ENCODE results near the gene INTS14. TPM values are rescaled to one million over a fixed set of nuclear protein-coding genes. Genes with fewer than 3 reads are reported as not detected.

Gene INTS14
- total RNA-seq, 2 experiments from 2014 or later, result 20.6 to 25.1 TPM

GRCh38 chr15:65533057-65533756, 77.7 kb downstream of the INTS14 start:
- ATAC-seq (ENCODE audit: poor library complexity), result no peak
- H3K4me3 ChIP-seq (ENCODE audit: low read length), result no peak overlapping the region
- peaks cover 8% of the 10 kb centered on the region for H3K36me3 Mint-ChIP-seq (ENCODE audit: low read depth)
- peaks cover 18% of the 10 kb centered on the region for H3K4me1 ChIP-seq (ENCODE audit: insufficient read depth, low read length)
- peak overlapping the region; percentile 77 for H3K4me3 Mint-ChIP-seq
- H3K4me1 Mint-ChIP-seq (ENCODE audit: low read depth), result peaks cover 42% of the 10 kb centered on the region
- TF ChIP-seq CTCF (IDR thresholded peaks at IDR 0.05), result no peak
- ChIA-PET CTCF (no interaction called here), POLR2A (no interaction called here)
- no peak for DNase-seq
- no peak overlapping the region for H3K27ac Mint-ChIP-seq
- no peaks in the 10 kb centered on the region for H3K9me3 Mint-ChIP-seq
- no peaks in the 10 kb centered on the region for H3K27me3 ChIP-seq (ENCODE audit: control insufficient read depth in 1 of 2, insufficient read depth in 2 of 2, low read length in 2 of 2)
- no peaks in the 10 kb centered on the region for H3K27me3 Mint-ChIP-seq
- H3K9me3 ChIP-seq (ENCODE audit: control insufficient read depth in 1 of 2, insufficient read depth in 1 of 2, low read length in 2 of 2), result no peaks in the 10 kb centered on the region
- H3K36me3 ChIP-seq (ENCODE audit: insufficient read depth, low read length), result no peaks in the 10 kb centered on the region
- no peak overlapping the region for H3K27ac ChIP-seq (ENCODE audit: low read depth in 1 of 2, low read length in 2 of 2)
- intact Hi-C loops (cut with DNase I, micrococcal nuclease), result no loop called here

- no peaks in the 10 kb centered on the region for H3K27me3 Mint-ChIP-seq
- H3K27ac Mint-ChIP-seq, result no peak overlapping the region
- no peak for TF ChIP-seq CTCF (IDR thresholded peaks at IDR 0.05)
- H3K4me1 Mint-ChIP-seq (ENCODE audit: low read depth), result peaks cover 38% of the 10 kb centered on the region
- no peak overlapping the region for H3K27ac ChIP-seq (ENCODE audit: low read depth in 1 of 2, low read length in 2 of 2)
- ChIA-PET CTCF (no interaction called here), POLR2A (no interaction called here)
- peak overlapping the region; percentile 77 for H3K4me3 Mint-ChIP-seq
- no peak for ATAC-seq (ENCODE audit: poor library complexity)
- H3K4me1 ChIP-seq (ENCODE audit: insufficient read depth, low read length), result peaks cover 18% of the 10 kb centered on the region
- no peak overlapping the region for H3K4me3 ChIP-seq (ENCODE audit: low read length)
- peaks cover 8% of the 10 kb centered on the region for H3K36me3 Mint-ChIP-seq (ENCODE audit: low read depth)
- H3K9me3 ChIP-seq (ENCODE audit: control insufficient read depth in 1 of 2, insufficient read depth in 1 of 2, low read length in 2 of 2), result no peaks in the 10 kb centered on the region
- H3K9me3 Mint-ChIP-seq, result no peaks in the 10 kb centered on the region
- H3K36me3 ChIP-seq (ENCODE audit: insufficient read depth, low read length), result no peaks in the 10 kb centered on the region
- no peaks in the 10 kb centered on the region for H3K27me3 ChIP-seq (ENCODE audit: control insufficient read depth in 1 of 2, insufficient read depth in 2 of 2, low read length in 2 of 2)
- intact Hi-C loops (cut with DNase I, micrococcal nuclease), result no loop called here
- no peak for DNase-seq
Observed at GRCh38 chr15:65532738-65533051, 78.2 kb downstream of the INTS14 start.

GRCh38 chr15:65530318-65531111, 80.4 kb downstream of the INTS14 start, which contains the start of gene HACD3:
TSS of gene HACD3 (plus strand) at chr15:65530463. CDS start at chr15:65530632, 169 bp downstream.
- H3K4me3 ChIP-seq (ENCODE audit: low read length), result peak within 1 kb of the TSS; percentile 88
- H3K27me3 Mint-ChIP-seq, result no peaks in the 10 kb centered on the region
- peak within 1 kb of the TSS; percentile 49 for H3K27ac Mint-ChIP-seq
- TF ChIP-seq CTCF (IDR thresholded peaks at IDR 0.05), result no peak
- H3K36me3 Mint-ChIP-seq (ENCODE audit: low read depth), result peaks cover 8% of the 10 kb centered on the region
- DNase-seq, result peak; percentile 78 to 94 (median 88)
- peak within 1 kb of the TSS; percentile 87 for H3K4me3 Mint-ChIP-seq
- peak within 1 kb of the TSS; percentile 50 to 74 for H3K27ac ChIP-seq (ENCODE audit: low read depth in 1 of 2, low read length in 2 of 2)
- peak; percentile 95 for ATAC-seq (ENCODE audit: poor library complexity)
- POLR2A ChIA-PET, result interaction anchor here (0.8 to 3.1 kb wide), 11 partner anchors 9 to 339 kb away, joined by 3 to 21 read pairs (median 5); partner anchors contain the start of genes DPP8, INTS14, RAB11A and RNU5B-1
- H3K36me3 ChIP-seq (ENCODE audit: insufficient read depth, low read length), result no peaks in the 10 kb centered on the region
- intact Hi-C loops (cut with DNase I, micrococcal nuclease), result loop anchor here (1.0 kb wide), 1 partner anchor 13 kb away; the partner anchor contains the start of gene DPP8 (in 2 of the 2)
- H3K27me3 ChIP-seq (ENCODE audit: control insufficient read depth in 1 of 2, insufficient read depth in 2 of 2, low read length in 2 of 2), result no peaks in the 10 kb centered on the region
- CTCF ChIA-PET, result interaction anchor here (1.0 to 1.6 kb wide), 3 partner anchors 10 to 968 kb away, joined by 3 to 5 read pairs (median 4); no protein-coding TSS in a partner anchor
- H3K4me1 Mint-ChIP-seq (ENCODE audit: low read depth), result peaks cover 35% of the 10 kb centered on the region
- H3K9me3 Mint-ChIP-seq, result no peaks in the 10 kb centered on the region
- peaks cover 18% of the 10 kb centered on the region for H3K4me1 ChIP-seq (ENCODE audit: insufficient read depth, low read length)
- no peaks in the 10 kb centered on the region for H3K9me3 ChIP-seq (ENCODE audit: control insufficient read depth in 1 of 2, insufficient read depth in 1 of 2, low read length in 2 of 2)
